Measurements from ENCODE around the gene DMBX1.

DMBX1 gene

DNA sequence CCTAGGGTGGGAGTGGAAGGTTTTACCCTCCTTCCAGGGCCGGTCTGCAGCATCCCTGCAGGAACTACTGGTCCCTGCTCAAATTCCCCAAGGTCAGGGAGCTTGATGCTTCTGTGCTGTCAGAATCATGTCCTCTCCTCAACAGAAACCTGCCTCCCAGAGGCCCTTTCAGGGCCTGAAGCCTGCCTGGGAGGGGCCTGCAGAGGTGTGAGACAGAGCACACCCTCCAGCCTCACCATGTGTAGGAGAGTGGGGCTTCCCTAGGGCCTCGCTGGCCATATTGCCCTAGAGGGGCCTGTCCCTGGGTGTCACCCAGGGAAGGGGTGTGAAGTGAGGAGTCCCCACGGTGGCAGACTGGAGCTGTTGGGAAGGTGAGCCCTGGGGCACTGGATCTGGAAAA is 40.7 kb downstream of the DMBX1 start:
- Histone ChIP-seq H3K27me3 (peaks cover 7% of the 10 kb centered on the region; the same call in 1 of the 2 replicates), H3K9me3 (no peaks in the 10 kb centered on the region), H3K4me3 (ENCODE audit: low read depth, low read length) (no peak overlapping the region), H3K4me1 (no peaks in the 10 kb centered on the region), H3K36me3 (no peaks in the 10 kb centered on the region)
- no peak for DNase-seq
- TF ChIP-seq, protein P1, sequence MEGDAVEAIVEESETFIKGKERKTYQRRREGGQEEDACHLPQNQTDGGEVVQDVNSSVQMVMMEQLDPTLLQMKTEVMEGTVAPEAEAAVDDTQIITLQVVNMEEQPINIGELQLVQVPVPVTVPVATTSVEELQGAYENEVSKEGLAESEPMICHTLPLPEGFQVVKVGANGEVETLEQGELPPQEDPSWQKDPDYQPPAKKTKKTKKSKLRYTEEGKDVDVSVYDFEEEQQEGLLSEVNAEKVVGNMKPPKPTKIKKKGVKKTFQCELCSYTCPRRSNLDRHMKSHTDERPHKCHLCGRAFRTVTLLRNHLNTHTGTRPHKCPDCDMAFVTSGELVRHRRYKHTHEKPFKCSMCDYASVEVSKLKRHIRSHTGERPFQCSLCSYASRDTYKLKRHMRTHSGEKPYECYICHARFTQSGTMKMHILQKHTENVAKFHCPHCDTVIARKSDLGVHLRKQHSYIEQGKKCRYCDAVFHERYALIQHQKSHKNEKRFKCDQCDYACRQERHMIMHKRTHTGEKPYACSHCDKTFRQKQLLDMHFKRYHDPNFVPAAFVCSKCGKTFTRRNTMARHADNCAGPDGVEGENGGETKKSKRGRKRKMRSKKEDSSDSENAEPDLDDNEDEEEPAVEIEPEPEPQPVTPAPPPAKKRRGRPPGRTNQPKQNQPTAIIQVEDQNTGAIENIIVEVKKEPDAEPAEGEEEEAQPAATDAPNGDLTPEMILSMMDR (IDR thresholded peaks at IDR 0.05; ENCODE audit: low read depth, low read length) = no peak

DNA sequence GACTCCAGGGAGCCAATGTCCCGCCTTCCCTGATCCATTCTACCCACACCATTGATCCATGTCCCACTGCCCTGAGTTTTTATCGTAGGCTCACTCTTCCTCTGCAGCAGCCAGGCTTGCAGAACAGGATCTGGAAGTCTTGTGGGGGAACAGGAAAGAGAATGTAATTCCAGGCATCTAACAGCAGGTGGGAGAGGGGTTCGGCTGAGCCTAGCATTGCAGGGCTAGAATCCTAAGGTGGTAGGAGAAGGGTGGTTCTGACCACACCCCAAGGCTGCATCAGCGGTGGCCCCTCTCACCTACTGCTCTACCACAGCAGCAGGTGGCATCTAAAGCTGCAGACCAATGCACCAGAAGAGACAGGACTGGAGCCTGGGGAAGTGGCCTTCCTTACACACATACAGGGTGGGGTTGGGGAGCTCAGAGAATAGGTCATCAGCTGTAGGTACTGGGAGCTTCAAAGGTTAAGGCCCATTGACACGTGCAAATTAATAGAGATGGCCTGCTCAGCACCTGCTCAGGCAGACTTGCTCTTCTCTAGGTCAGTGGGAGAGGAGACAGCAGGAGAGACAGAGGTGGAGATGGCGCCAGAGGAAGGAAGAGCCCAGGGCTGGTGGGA is 41.3 kb downstream of the DMBX1 start:
- DNase-seq = no peak
- Histone ChIP-seq H3K36me3 (no peaks in the 10 kb centered on the region), H3K27me3 (peaks cover 7% of the 10 kb centered on the region; the same call in 1 of the 2 replicates), H3K9me3 (no peaks in the 10 kb centered on the region), H3K4me1 (no peaks in the 10 kb centered on the region), H3K4me3 (ENCODE audit: low read depth, low read length) (no peak overlapping the region)
- TF ChIP-seq, protein P1 (IDR thresholded peaks at IDR 0.05; ENCODE audit: low read depth, low read length) = peak; percentile 14; the same call in 1 of the 2 replicates

DNA sequence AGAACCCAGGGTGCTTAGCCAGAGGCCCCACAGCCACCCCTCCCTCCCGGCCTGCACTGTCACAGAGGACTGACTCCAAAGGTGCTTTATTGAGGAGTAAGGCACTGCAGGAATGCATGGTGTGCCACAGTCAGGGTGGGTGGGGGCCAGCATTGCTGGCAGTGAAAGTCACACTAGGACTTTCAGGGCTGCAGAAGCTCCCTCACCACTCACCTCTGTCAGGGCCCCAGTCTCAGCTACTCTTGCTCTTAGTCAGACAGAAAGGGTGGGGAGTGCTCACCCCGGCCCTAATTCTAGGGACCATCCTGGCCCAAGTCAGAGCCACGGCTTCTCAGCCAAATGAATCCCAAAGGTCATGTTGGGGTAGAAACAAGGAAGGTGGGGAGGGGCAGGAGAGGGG is 42.5 kb downstream of the DMBX1 start:
- no peaks in the 10 kb centered on the region for H3K4me1 ChIP-seq
- H3K9me3 ChIP-seq = no peaks in the 10 kb centered on the region
- no peak for DNase-seq
- no peak overlapping the region for H3K4me3 ChIP-seq (ENCODE audit: low read depth, low read length)
- H3K27me3 ChIP-seq = peaks cover 7% of the 10 kb centered on the region; the same call in 1 of the 2 replicates
- TF ChIP-seq, protein P1 (IDR thresholded peaks at IDR 0.05; ENCODE audit: low read depth, low read length) = no peak
- no peaks in the 10 kb centered on the region for H3K36me3 ChIP-seq

DNA sequence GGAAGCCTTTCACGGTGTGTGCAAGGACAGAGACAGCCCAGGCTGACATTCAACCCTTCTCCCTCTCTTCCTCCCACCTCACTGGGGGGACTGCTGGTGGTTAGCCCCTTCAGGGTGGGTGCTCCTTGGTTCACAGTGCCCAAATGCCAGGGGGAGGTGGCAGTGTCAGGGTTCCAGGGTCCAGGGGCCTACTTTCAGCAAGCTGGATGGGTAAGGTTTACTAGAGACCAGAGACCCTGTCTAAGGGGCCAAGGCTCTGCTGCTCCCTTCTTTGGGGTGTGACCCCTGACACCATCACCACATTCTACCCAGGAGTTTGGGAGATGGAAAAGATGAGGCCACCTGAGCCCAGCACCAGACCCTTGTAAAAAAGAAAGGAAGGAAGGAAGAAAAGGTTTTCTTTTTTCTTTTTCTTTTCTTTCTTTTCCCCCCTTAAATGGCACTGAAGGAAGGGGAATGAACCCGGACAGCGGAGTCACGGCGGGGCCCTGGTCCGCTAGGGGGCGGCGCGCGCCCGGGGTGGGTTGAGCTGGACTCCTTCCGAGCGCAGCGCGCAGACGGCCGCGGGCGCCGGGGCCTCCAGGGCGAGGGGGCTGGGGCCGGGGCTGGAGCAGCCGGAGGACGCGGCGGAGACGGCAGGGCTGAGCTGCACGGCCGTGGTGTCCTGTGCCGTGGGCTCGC is 43.0 kb downstream of the DMBX1 start:
- peak; percentile 75 for DNase-seq
- no peaks in the 10 kb centered on the region for H3K4me1 ChIP-seq
- no peak overlapping the region for H3K4me3 ChIP-seq (ENCODE audit: low read depth, low read length)
- no peaks in the 10 kb centered on the region for H3K36me3 ChIP-seq
- TF ChIP-seq, protein P1 (IDR thresholded peaks at IDR 0.05; ENCODE audit: low read depth, low read length) = peak; percentile 58
- H3K27me3 ChIP-seq = peaks cover 7% of the 10 kb centered on the region; the same call in 1 of the 2 replicates
- no peaks in the 10 kb centered on the region for H3K9me3 ChIP-seq

DNA sequence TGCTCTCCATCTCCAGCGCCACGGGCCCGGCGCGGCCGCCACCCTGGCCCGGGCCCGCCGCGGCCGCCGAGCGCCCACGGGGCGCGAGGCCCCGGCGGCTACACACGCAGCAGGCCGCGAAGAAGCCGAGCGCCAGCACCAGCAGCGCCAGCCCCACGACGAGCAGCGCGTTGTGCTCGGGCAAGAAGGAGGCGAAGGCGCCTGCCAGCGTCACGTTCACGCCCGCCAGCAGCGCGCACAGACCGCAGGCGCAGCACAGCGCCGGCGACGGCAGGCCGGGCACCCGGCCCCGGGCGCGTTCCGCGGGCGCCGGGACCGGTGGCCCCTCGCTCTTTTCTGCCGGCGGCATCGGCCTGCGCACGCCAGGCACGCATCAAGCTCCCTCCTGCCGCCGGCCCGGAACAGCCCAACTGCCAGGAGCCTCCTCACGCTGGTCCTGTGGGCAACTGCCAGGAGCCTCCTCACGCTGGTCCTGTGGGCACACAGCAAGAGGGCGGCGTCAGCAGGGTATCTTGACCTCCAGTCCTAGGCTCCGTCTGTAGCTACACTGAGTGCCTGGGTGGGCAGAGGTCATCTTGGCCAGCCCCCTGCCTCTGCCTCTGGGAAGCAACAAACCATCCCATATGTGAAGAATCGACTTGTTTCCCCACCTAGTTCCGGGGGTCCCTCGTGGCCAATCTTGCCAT is 43.7 kb downstream of the DMBX1 start:
- TF ChIP-seq, protein P1 (IDR thresholded peaks at IDR 0.05; ENCODE audit: low read depth, low read length) = no peak
- H3K36me3 ChIP-seq = no peaks in the 10 kb centered on the region
- H3K4me3 ChIP-seq (ENCODE audit: low read depth, low read length) = no peak overlapping the region
- H3K27me3 ChIP-seq = peaks cover 7% of the 10 kb centered on the region; the same call in 1 of the 2 replicates
- DNase-seq = peak; percentile 25
- no peaks in the 10 kb centered on the region for H3K4me1 ChIP-seq
- no peaks in the 10 kb centered on the region for H3K9me3 ChIP-seq
